Smooth muscle cell (in vitro differentiated cells): Measurements from ENCODE around the gene TULP1. TPM values are rescaled to one million over a fixed set of nuclear protein-coding genes. Genes with fewer than 3 reads are reported as not detected.

Experiments
- DNase-seq: peaks from one replicate; lab custom pipeline; 2025; ENCODE audit not compliant: unreplicated experiment; lab: John Stamatoyannopoulos, UW
- H2AFZ ChIP-seq: fragments of 200-600 bp; sonication (generic); 2 replicates; pipeline ENCODE4 v1.6.0; 2016; ENCODE audit warnings: antibody characterized with exemption, low read depth, mild to moderate bottlenecking
- H3F3A ChIP-seq: fragments of 200-600 bp; sonication (generic); 2 replicates; pipeline ENCODE4 v1.6.0; 2017; ENCODE audit warnings: antibody characterized with exemption, low read depth
- H3K27ac ChIP-seq: fragments of 200-600 bp; sonication (generic); 2 replicates; pipeline ENCODE4 v1.5.1; 2016; ENCODE audit warnings: low read depth, mild to moderate bottlenecking
- H3K27me3 ChIP-seq: fragments of 200-600 bp; sonication (generic); 2 replicates; pipeline ENCODE4 v1.6.1; 2016; ENCODE audit warnings: low read depth, mild to moderate bottlenecking
- H3K36me3 ChIP-seq: fragments of 200-600 bp; sonication (generic); 2 replicates; pipeline ENCODE4 v1.5.1; 2016; ENCODE audit warnings: low read depth
- H3K4me1 ChIP-seq: fragments of 200-600 bp; sonication (generic); 2 replicates; pipeline ENCODE4 v1.5.1; 2016; ENCODE audit warnings: low read depth
- H3K4me2 ChIP-seq: fragments of 200-600 bp; sonication (generic); 2 replicates; pipeline ENCODE4 v1.6.0; 2016; ENCODE audit warnings: mild to moderate bottlenecking
- H3K4me3 ChIP-seq: fragments of 200-600 bp; sonication (generic); 2 replicates; pipeline ENCODE4 v1.5.1; 2016; ENCODE audit warnings: mild to moderate bottlenecking
- H3K79me2 ChIP-seq: fragments of 200-600 bp; sonication (generic); 2 replicates; pipeline ENCODE4 v1.6.0; 2016; ENCODE audit warnings: low read depth, mild to moderate bottlenecking
- H3K9ac ChIP-seq: fragments of 200-600 bp; sonication (generic); 2 replicates; pipeline ENCODE4 v1.6.0; 2016; ENCODE audit warnings: low read depth
- H3K9me3 ChIP-seq: fragments of 200-600 bp; sonication (generic); replicated peaks from 2 replicates; pipeline ENCODE4 v1.5.1; 2016; ENCODE audit warnings: low read depth
- H4K20me1 ChIP-seq: fragments of 200-600 bp; sonication (generic); 2 replicates; pipeline ENCODE4 v1.6.0; 2016; ENCODE audit warnings: low read depth
- WGBS: methylation state at CpG from one replicate; pipeline ENCODE4 v1.1.7; 2016; ENCODE audit warnings: low lambda C conversion rate; 5-methylcytosine and 5-hydroxymethylcytosine counted together
- polyA plus RNA-seq: library from polyadenylated mRNA; unstranded; fragments of >200 nt; fragmentation: Nextera tagmentation; extraction: Ambion mirVana; gene quantifications from 2 replicates; pipeline ENCODE4 v1.2.1, GENCODE V29; 2016
- total RNA-seq: library from RNA; depleted of rRNA; stranded (reverse); fragments of >200 nt; gene quantifications from 2 replicates; pipeline ENCODE4 v1.2.3, GENCODE V29; 2014
- TF ChIP-seq, protein P1 (sequence below): fragments of 200-600 bp; sonication (generic); IDR thresholded peaks from 2 replicates; pipeline ENCODE4 v1.5.1; 2017; ENCODE audit warnings: borderline replicate concordance, mild to moderate bottlenecking, antibody characterized with exemption; ENCODE audit not compliant: insufficient read depth, poor library complexity, severe bottlenecking

TULP1 gene
- total and polyA plus RNA-seq, 2 experiments from 2014 or later, result 0.26 to 0.31 TPM

- WGBS, result 46% methylated on average over 27 of the region's 32 CpGs
- peak; percentile 61 for DNase-seq
- no peak overlapping the region for H3K4me3 ChIP-seq
- no peak overlapping the region for H3K9ac ChIP-seq
- TF ChIP-seq, protein P1, sequence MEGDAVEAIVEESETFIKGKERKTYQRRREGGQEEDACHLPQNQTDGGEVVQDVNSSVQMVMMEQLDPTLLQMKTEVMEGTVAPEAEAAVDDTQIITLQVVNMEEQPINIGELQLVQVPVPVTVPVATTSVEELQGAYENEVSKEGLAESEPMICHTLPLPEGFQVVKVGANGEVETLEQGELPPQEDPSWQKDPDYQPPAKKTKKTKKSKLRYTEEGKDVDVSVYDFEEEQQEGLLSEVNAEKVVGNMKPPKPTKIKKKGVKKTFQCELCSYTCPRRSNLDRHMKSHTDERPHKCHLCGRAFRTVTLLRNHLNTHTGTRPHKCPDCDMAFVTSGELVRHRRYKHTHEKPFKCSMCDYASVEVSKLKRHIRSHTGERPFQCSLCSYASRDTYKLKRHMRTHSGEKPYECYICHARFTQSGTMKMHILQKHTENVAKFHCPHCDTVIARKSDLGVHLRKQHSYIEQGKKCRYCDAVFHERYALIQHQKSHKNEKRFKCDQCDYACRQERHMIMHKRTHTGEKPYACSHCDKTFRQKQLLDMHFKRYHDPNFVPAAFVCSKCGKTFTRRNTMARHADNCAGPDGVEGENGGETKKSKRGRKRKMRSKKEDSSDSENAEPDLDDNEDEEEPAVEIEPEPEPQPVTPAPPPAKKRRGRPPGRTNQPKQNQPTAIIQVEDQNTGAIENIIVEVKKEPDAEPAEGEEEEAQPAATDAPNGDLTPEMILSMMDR, result peak; percentile 96
- H3K4me1 ChIP-seq, result no peaks in the 10 kb centered on the region
- no peaks in the 10 kb centered on the region for H3K79me2 ChIP-seq
- H3K27ac ChIP-seq, result no peak overlapping the region
- no peaks in the 10 kb centered on the region for H3K9me3 ChIP-seq
- H3F3A ChIP-seq, result no peaks in the 10 kb centered on the region
- H4K20me1 ChIP-seq, result no peaks in the 10 kb centered on the region
- H3K4me2 ChIP-seq, result peak overlapping the region; percentile 64
- no peaks in the 10 kb centered on the region for H3K36me3 ChIP-seq
- no peaks in the 10 kb centered on the region for H3K27me3 ChIP-seq
- no peak overlapping the region for H2AFZ ChIP-seq
Observed at GRCh38 chr6:35522660-35523658, 10.3 kb upstream of the TULP1 start.

DNA sequence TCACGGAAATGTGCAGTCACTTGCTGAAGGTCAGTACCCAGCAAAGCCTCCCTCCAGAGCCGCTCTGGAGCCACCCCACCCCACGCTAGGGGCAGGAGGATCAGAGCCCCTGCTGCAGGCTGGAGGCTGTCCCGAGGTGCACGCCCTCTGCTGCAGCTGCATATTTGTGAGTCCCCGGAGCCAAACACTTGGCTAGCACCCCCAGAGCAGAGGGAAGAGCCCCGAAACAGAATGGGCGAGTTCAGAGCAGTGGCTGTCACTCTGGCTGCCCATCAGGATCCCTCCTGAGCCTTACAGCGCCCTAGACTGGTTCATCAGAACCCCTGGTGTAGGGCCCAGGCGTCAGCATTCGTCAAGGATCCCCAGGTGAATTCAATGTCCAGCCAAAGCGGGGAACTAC is 9.5 kb upstream of the TULP1 start:
- Histone ChIP-seq H3K4me1 (no peaks in the 10 kb centered on the region), H3K79me2 (no peaks in the 10 kb centered on the region), H3K9ac (no peak overlapping the region), H3K27ac (no peak overlapping the region), H4K20me1 (no peaks in the 10 kb centered on the region), H3K4me3 (no peak overlapping the region), H3K4me2 (no peak overlapping the region), H3K36me3 (no peaks in the 10 kb centered on the region), H3K27me3 (no peaks in the 10 kb centered on the region), H3K9me3 (no peaks in the 10 kb centered on the region), H3F3A (no peaks in the 10 kb centered on the region), H2AFZ (no peak overlapping the region)
- WGBS, result 86% methylated on average over 12 of the region's 12 CpGs
- TF ChIP-seq, protein P1, result no peak
- no peak for DNase-seq

- H3K27ac ChIP-seq, result no peak overlapping the region
- no peaks in the 10 kb centered on the region for H3K9me3 ChIP-seq
- H4K20me1 ChIP-seq, result no peaks in the 10 kb centered on the region
- H3K36me3 ChIP-seq, result no peaks in the 10 kb centered on the region
- no peak overlapping the region for H3K9ac ChIP-seq
- no peaks in the 10 kb centered on the region for H3F3A ChIP-seq
- no peak overlapping the region for H3K4me2 ChIP-seq
- TF ChIP-seq, protein P1, result no peak
- no peak overlapping the region for H3K4me3 ChIP-seq
- no peaks in the 10 kb centered on the region for H3K27me3 ChIP-seq
- WGBS, result 91% methylated on average over 4 of the region's 4 CpGs
- H3K4me1 ChIP-seq, result no peaks in the 10 kb centered on the region
- no peak for DNase-seq
- H3K79me2 ChIP-seq, result no peaks in the 10 kb centered on the region
- H2AFZ ChIP-seq, result no peak overlapping the region
Observed at GRCh38 chr6:35521235-35521634, 8.5 kb upstream of the TULP1 start.
